D721Med (cell line): Measurements from ENCODE around the gene CHMP3.

Experiments
- DNase-seq: peaks from one replicate; pipeline ENCODE4 v3.0.0; 2011; ENCODE audit warnings: low spot score; ENCODE audit not compliant: insufficient read length
- FAIRE-seq: peaks from 2 replicates; lab custom pipeline; 2011; peaks lifted over from hg19 to GRCh38; lab: Jason Lieb, UNC
- CTCF ChIP-seq: IDR thresholded peaks from 2 replicates; pipeline ENCODE4 v1.5.1; 2012; ENCODE audit warnings: mild to moderate bottlenecking, control low read depth; ENCODE audit not compliant: insufficient read depth; ENCODE audit errors: missing control alignments

The CHMP3 gene

GRCh38 chr2:86523491-86523890 lies 39.8 kb downstream of the CHMP3 start:
- no peak for FAIRE-seq
- no peak for DNase-seq
- no peak for TF ChIP-seq CTCF

GRCh38 chr2:86522711-86523110 lies 40.5 kb downstream of the CHMP3 start:
- TF ChIP-seq CTCF, result no peak
- DNase-seq (no peak), FAIRE-seq (no peak)

GRCh38 chr2:86521922-86522321 lies 41.3 kb downstream of the CHMP3 start:
- DNase-seq (no peak), FAIRE-seq (no peak)
- TF ChIP-seq CTCF, result no peak

DNA sequence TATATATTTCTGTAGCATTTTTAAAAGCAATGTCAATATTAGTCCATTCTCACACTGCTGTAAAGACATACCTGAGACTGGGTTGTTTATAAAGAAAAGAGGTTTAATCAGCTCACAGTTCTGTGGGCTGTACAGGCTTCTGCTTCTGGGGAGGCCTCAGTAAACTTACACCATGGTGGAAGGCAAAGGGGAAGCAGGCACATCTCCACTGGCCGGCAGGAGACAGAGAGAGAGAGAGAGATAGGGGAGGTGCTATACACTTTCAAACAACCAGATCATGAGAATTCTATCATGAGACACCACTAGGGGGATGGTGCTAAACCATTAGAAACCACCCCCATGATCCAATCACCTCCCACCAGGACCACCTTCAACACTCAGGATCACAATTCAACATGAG lies 43.1 kb downstream of the CHMP3 start:
- TF ChIP-seq CTCF, result no peak
- FAIRE-seq, result no peak
- DNase-seq, result no peak

GRCh38 chr2:86519349-86519748 lies 43.9 kb downstream of the CHMP3 start:
- no peak for FAIRE-seq
- no peak for DNase-seq
- no peak for TF ChIP-seq CTCF

GRCh38 chr2:86518481-86518880 lies 44.8 kb downstream of the CHMP3 start:
- peak; percentile 36 for TF ChIP-seq CTCF
- no peak for DNase-seq
- no peak for FAIRE-seq

- FAIRE-seq (no peak), DNase-seq (no peak)
- TF ChIP-seq CTCF, result no peak
These were observed 49.1 kb downstream of the CHMP3 start for GRCh38 chr2:86513948-86514660.
